Measurements from ENCODE around the gene REM1.

DNA sequence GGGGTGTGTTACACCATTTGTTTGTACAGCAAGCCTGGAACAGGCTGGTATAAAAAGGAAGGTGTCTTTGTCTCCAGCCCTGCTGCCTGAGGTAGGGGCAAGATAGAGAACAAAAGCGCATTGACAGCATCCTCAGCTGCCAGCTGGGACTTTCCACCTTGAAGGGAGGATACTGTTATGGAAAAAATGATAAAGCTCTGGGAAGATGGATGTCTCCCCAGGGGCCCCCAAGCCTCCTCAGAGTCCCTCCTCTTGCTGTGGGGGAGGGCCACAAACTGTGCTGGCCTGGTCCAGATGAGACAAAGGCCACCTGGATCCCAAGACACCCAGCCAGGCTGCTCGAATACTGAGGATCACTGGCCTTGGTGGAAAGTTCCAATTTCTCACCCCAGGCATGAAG, 13.0 kb downstream of the REM1 start:
- no peak for TF ChIP-seq GATA3 (IDR thresholded peaks at IDR 0.05; ENCODE audit: low read depth, low read length)
- TF ChIP-seq GATA2 (IDR thresholded peaks at IDR 0.05; ENCODE audit: low read depth, low read length), result no peak

All from SH-SY5Y (cell line).